NCI-H2227 (cell line): ENCODE results near the gene HDAC4.
A peak's percentile ranks its signal among the peaks of the same experiment; 100 is the strongest.
"Not testable (repeated sequence)": the region's sequence is repeated elsewhere in the genome, so short reads cannot be mapped to it uniquely, and the experiment has no call there.

ENCODE experiments used
- DNase-seq: peaks from one replicate; lab custom pipeline; 2025; ENCODE audit not compliant: unreplicated experiment; lab: John Stamatoyannopoulos, UW

HDAC4 gene

GRCh38 chr2:239285071-239285931, 115.5 kb downstream of the HDAC4 start:
- peak; percentile 32 for DNase-seq

DNA sequence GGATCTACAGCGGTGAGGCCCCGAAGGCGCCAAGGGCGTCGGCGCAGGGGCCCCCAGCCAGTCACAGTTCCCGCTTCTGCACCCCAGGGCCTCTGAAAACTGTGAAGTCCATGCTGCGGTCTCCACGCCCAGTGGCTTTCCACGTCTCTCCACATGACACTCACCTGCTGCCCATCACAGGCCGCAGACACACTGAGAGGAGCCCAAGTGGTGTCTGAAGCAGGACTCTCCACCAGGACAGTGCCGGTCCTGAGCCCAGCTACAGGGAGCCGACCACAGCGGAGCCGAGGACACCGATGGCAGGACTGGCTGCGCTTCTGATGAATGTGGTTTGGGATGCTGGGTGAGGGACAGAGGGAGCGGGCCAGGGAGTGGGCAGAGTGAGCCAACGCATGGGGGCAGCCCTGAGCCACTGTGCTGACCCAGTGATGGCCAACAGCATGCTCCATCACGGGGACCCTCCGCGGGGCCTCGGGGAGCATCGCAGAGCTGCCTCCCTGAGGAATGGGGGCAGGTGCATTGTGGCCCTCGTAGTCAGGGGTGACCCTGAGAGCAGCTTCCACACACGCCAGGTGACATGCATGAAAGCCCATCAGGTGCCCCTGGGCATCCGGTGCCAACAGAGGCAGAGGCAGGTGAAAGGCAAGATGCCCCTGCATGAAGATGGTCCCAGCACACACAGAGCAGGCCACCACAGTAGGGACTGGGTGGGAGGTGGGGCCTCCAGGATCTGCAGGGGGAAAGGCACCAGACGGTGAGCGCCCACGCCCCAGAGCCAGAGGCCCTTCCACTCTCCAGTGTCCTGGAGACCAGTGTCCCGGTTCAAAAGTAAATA, 116.6 kb downstream of the HDAC4 start:
- DNase-seq, result no peak

DNA sequence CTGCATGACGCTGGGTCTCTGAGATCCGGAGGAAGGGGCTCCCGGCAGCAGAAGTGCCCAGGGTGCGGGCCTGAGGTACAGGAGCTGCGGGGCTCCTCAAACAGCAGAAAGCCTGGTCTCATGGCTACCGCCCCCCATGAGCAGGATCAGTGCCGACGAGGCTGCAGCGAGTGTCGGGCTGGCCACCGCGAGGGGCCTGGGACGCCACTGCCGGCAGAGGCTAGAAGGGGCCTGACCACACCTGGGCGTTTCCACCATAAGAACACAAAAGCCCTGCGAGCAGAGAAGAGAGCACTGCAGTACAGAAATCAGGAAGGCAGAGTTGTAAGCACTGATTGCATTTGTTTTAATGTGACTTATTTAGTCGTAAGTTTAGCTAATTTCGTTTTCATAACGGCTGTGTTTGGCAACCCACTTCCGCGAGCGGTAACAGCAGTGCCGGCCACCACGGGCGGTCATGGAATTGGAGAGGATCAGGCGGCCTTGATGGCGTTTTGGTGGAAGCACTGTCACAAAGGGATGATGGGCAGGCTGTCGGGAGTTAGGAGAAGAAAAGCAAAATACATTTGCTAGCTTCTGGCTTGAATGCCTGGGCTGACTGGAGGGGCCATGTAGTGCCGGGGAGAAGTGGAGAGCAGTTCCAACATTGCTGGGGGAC, 117.4 kb downstream of the HDAC4 start:
- DNase-seq, result no peak

DNA sequence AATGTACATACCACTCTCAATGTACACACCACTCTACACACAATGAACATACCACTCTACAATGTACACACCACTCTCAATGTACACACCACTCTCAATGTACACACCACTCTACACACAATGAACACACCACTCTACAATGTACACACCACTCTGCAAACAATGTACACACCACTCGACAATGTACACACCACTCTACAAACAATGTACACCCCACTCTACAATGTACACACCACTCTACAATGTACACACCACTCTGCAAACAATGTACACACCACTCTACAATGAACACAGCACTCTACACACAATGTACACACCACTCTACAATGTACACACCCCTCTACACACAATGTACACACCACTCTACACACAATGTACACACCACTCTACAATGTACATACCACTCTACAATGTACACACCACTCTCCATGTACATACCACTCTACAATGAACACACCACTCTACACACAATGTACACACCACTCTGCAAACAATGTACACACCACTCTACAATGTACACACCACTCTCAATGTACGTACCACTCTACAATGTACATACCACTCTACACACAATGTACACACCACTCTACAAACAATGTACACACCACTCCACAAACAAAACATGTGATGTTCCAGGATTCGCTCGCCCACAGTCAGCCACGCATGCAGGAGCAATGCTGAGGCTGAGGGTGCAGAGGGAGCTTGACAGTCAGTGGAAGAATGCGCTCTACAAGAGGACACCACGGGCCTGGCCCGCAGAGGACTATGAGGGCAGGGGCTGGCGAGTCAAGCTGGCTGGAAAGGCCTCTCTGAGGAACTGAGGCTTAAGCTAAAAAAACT, 118.2 kb downstream of the HDAC4 start:
- no peak for DNase-seq

GRCh38 chr2:239280296-239281017, 120.4 kb downstream of the HDAC4 start:
- not testable (repeated sequence) for DNase-seq

GRCh38 chr2:239279508-239280295, 121.1 kb downstream of the HDAC4 start:
- DNase-seq, result no peak

GRCh38 chr2:239278941-239279365, 121.9 kb downstream of the HDAC4 start:
- DNase-seq, result no peak

GRCh38 chr2:239278361-239278760, 122.5 kb downstream of the HDAC4 start:
- no peak for DNase-seq

- no peak for DNase-seq
These were observed 123.3 kb downstream of the HDAC4 start for GRCh38 chr2:239277401-239278085.

DNA sequence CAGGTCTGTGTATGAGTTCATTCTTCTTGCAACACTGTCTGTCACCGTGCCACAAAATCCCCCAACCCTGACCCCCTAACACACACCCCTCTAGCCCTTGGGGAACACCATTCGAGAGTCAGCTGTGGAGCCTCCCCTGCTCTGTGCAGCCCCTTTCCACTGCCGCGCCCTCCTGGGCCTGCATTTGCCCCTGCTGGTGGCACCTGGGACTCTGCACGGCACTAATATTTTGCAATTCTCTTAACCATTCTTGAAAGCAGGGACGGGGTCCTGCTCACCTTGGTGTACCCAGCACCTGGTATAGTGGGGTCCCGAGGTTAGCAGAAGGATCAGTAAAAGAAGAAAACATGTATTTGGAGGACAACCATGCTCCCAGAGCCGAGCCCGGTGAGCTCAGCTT, 124.0 kb downstream of the HDAC4 start:
- no peak for DNase-seq

GRCh38 chr2:239275847-239276831, 124.7 kb downstream of the HDAC4 start:
- no peak for DNase-seq

DNA sequence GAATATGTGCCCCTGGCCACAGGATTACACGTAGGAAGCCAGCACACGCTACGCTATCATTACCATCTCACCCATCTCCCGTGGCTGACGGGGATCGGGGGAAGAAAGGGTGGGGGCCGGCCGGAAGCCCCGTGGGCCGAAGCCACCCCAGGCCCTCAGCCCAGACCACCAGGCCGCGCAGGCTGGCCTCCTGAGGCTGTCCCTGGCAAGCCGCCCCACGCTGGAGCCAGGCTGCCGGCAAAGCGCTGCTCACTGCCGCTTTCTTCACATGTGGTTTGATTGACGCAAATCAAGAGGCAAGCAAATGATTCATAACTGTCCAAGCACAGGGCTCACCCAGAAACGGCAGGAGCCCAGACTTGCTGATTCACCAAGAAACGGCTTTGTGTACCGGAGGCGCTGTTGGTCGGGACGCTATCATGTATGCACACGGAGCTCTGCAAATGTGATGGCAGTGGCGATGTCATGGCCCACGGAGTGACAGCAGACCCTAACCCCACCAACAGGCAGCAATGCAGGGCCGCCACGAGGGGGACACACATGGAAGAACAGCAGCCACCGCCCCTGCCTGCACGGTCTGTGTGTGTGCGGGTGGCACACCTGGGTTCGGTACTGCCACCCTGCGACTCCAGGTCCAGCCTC, 125.7 kb downstream of the HDAC4 start:
- DNase-seq, result peak; percentile 43

GRCh38 chr2:239274391-239275043, 126.3 kb downstream of the HDAC4 start:
- DNase-seq, result no peak

- no peak for DNase-seq
These were observed 127.3 kb downstream of the HDAC4 start for GRCh38 chr2:239273280-239274234.

DNA sequence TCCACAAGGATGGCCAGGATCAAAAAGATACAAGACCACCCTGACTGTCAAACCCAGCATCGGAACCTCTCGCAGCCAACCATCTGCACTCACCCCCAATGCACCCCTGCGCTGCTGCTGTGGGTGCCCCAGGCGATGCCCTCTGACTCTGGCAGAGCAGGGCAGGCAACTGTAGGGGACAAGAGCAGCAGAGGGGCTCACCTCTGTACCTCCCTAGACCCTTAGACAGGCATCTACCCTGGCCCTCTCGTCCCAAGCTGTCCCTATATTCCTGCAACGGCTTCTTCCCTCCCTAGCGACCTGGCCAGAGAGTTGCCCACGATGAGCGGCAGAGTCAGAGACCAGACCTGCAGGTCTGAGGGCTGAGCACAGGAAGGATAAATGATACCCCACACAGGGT, 128.2 kb downstream of the HDAC4 start:
- no peak for DNase-seq
